ENCODE results near the gene L1CAM.

GRCh38 chrX:153922932-153923857 lies 37.2 kb upstream of the L1CAM start:
- TF ChIP-seq CTCF (IDR thresholded peaks at IDR 0.05) (peak; percentile 49), REST (IDR thresholded peaks at IDR 0.05) (no peak), KDM1A (IDR thresholded peaks at IDR 0.05; ENCODE audit: low read depth) (no peak), MAZ (IDR thresholded peaks at IDR 0.05; ENCODE audit: borderline replicate concordance, low read depth, low read length) (no peak), SMC3 (IDR thresholded peaks at IDR 0.05) (peak; percentile 16; the same call in 1 of the 3 replicates), ZC3H11A (IDR thresholded peaks at IDR 0.05) (no peak), POLR2A (IDR thresholded peaks at IDR 0.05; ENCODE audit: low read length) (no peak), POLR2AphosphoS2 (conservative IDR thresholded peaks at IDR 0.05; ENCODE audit: low read length) (no peak), PBX3 (IDR thresholded peaks at IDR 0.05) (no peak), CBX8 (IDR thresholded peaks at IDR 0.05) (no peak), BHLHE40 (IDR thresholded peaks at IDR 0.05; ENCODE audit: low read depth, low read length) (no peak), JUN (IDR thresholded peaks at IDR 0.05) (no peak), NFE2L2 (conservative IDR thresholded peaks at IDR 0.05; ENCODE audit: low read length) (no peak)
